ENCODE data around the gene PLCE1. TPM values are rescaled to one million over a fixed set of nuclear protein-coding genes. Genes with fewer than 3 reads are reported as not detected.

The PLCE1 gene
- total RNA-seq, 1 experiment from 2014 or later = 1.8 TPM

DNA sequence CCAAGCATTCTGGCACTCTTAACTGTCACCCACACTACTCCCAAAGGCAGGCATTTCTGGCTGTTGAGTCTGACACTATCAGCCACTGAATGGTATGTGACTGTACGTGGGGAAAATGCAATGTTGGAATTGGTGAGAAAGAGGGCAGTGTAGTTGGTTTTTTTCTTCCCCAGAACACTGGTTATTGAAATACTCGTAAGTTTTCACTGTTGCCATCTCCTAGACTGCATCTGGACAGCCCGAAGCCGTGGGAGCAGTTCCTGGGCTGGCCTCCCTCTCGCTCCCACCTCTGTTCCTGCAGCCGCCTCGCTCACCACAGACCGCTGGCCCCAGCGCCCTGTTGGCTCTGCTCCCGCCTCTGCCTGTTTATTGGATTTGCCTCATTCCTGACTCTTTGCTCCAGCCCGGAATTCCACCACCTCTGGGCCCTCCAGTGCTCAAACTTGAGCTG is 5.7 kb downstream of the PLCE1 start:
- Mint-ChIP-seq H3K36me3 (ENCODE audit: insufficient read depth, unreplicated experiment) (no peaks in the 10 kb centered on the region), H3K27me3 (ENCODE audit: unreplicated experiment) (peaks cover 34% of the 10 kb centered on the region), H3K27ac (ENCODE audit: unreplicated experiment) (no peak overlapping the region), H3K4me3 (ENCODE audit: low read depth, unreplicated experiment) (no peak overlapping the region), H3K9me3 (ENCODE audit: low read depth, unreplicated experiment) (no peaks in the 10 kb centered on the region), H3K4me1 (ENCODE audit: low read depth, unreplicated experiment) (peaks cover 12% of the 10 kb centered on the region)
- no TSS peak for BruUV-seq (replicated peaks)
- TF ChIP-seq, protein P1, sequence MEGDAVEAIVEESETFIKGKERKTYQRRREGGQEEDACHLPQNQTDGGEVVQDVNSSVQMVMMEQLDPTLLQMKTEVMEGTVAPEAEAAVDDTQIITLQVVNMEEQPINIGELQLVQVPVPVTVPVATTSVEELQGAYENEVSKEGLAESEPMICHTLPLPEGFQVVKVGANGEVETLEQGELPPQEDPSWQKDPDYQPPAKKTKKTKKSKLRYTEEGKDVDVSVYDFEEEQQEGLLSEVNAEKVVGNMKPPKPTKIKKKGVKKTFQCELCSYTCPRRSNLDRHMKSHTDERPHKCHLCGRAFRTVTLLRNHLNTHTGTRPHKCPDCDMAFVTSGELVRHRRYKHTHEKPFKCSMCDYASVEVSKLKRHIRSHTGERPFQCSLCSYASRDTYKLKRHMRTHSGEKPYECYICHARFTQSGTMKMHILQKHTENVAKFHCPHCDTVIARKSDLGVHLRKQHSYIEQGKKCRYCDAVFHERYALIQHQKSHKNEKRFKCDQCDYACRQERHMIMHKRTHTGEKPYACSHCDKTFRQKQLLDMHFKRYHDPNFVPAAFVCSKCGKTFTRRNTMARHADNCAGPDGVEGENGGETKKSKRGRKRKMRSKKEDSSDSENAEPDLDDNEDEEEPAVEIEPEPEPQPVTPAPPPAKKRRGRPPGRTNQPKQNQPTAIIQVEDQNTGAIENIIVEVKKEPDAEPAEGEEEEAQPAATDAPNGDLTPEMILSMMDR (IDR thresholded peaks at IDR 0.05; ENCODE audit: unreplicated experiment) = no peak
- CTCF ChIA-PET = no interaction called here
- intact Hi-C loops (cut with micrococcal nuclease; ENCODE audit: unreplicated experiment) = no loop called here
- no peak for DNase-seq

DNA sequence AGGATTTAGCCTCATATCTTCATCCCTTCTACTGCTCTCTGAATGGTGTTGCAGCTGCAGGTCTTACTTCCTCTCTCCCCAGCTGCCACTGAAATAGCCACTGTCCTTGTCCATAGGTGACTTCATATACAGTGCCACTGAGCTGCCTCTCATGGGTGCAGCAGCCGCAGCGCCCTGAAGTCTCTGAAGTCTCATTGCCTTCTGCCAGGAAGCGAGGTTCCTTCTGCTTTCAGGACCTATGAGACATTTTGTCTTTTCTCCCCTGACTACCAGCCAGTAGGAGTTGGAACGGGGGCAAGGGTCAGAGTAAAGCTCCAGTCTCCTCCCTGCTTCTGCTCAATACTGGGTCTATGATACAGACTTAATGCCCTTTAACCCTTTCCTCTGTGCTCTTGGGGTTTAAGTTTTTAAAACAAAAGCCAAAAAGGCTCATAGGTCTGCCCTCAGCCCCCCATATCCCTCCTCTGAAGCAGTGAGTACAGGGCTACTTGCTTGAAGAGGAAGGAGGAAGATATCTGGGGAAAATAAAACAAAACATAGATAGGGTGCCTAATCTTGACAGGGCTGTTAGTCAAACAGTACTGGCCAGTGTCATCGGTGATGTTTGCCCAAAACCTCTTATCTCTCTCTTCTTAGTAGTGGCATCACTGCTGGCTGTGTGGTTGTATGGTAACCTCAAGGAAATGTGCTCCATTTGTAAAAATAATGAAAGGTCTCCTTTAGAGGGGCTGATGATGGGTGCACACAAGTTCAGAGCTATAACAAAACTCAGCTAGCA is 7.1 kb downstream of the PLCE1 start:
- H3K4me3 Mint-ChIP-seq (ENCODE audit: low read depth, unreplicated experiment) = no peak overlapping the region
- no peak for DNase-seq
- no peaks in the 10 kb centered on the region for H3K9me3 Mint-ChIP-seq (ENCODE audit: low read depth, unreplicated experiment)
- CTCF ChIA-PET = interaction anchor here (0.6 kb wide), 1 partner anchor 110 kb away, joined by 3 read pairs; no protein-coding TSS in a partner anchor
- intact Hi-C loops (cut with micrococcal nuclease; ENCODE audit: unreplicated experiment) = no loop called here
- H3K36me3 Mint-ChIP-seq (ENCODE audit: insufficient read depth, unreplicated experiment) = no peaks in the 10 kb centered on the region
- TF ChIP-seq, protein P1 (IDR thresholded peaks at IDR 0.05; ENCODE audit: unreplicated experiment) = no peak
- BruUV-seq (replicated peaks) = no TSS peak
- H3K27me3 Mint-ChIP-seq (ENCODE audit: unreplicated experiment) = peaks cover 21% of the 10 kb centered on the region
- H3K4me1 Mint-ChIP-seq (ENCODE audit: low read depth, unreplicated experiment) = peaks cover 18% of the 10 kb centered on the region
- H3K27ac Mint-ChIP-seq (ENCODE audit: unreplicated experiment) = no peak overlapping the region

DNA sequence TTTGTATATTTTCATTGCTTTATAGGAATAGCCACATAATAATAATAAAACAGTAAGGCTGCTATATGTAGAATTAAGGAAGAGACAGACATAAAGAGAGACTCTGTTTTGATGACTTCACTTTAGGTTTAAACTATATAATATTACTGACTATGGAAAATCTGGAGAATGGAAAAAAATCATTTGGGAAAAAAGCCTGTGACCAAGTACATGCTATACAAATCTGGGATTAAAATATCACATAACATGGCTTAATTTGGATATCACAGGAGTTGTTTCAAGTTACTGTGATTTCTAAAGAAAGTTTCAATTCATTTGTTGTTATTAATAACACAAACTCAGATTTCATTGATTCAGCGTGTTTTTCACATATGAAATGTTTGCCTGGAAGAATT is 7.7 kb downstream of the PLCE1 start:
- Mint-ChIP-seq H3K27ac (ENCODE audit: unreplicated experiment) (no peak overlapping the region), H3K4me3 (ENCODE audit: low read depth, unreplicated experiment) (no peak overlapping the region), H3K36me3 (ENCODE audit: insufficient read depth, unreplicated experiment) (no peaks in the 10 kb centered on the region), H3K9me3 (ENCODE audit: low read depth, unreplicated experiment) (no peaks in the 10 kb centered on the region), H3K4me1 (ENCODE audit: low read depth, unreplicated experiment) (peaks cover 16% of the 10 kb centered on the region), H3K27me3 (ENCODE audit: unreplicated experiment) (peaks cover 15% of the 10 kb centered on the region)
- CTCF ChIA-PET = interaction anchor here (0.6 kb wide), 1 partner anchor 110 kb away, joined by 3 read pairs; no protein-coding TSS in a partner anchor
- TF ChIP-seq, protein P1 (IDR thresholded peaks at IDR 0.05; ENCODE audit: unreplicated experiment) = no peak
- no TSS peak for BruUV-seq (replicated peaks)
- DNase-seq = no peak
- intact Hi-C loops (cut with micrococcal nuclease; ENCODE audit: unreplicated experiment) = no loop called here

DNA sequence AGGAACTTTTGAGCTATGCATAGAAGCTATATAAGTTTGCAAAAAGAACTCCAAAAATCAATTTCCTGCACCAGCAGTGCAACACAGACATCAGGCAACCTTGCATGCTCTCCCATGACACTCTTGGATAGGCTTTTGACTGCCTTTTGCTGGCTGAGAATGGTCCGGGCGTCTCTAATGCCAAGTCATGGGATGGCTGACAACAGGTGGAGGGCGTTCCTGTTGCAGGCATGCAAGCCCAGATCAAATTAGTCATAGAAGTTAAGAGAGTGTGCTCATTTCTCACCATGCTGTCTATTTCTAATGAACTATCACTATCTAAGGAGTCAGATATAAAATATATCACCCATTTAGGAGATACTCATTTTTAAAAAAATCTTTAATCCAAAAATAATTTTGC is 8.4 kb downstream of the PLCE1 start:
- Mint-ChIP-seq H3K27me3 (ENCODE audit: unreplicated experiment) (peaks cover 11% of the 10 kb centered on the region), H3K36me3 (ENCODE audit: insufficient read depth, unreplicated experiment) (no peaks in the 10 kb centered on the region), H3K4me3 (ENCODE audit: low read depth, unreplicated experiment) (no peak overlapping the region), H3K9me3 (ENCODE audit: low read depth, unreplicated experiment) (no peaks in the 10 kb centered on the region), H3K27ac (ENCODE audit: unreplicated experiment) (no peak overlapping the region), H3K4me1 (ENCODE audit: low read depth, unreplicated experiment) (peaks cover 22% of the 10 kb centered on the region)
- DNase-seq = no peak
- no TSS peak for BruUV-seq (replicated peaks)
- TF ChIP-seq, protein P1 (IDR thresholded peaks at IDR 0.05; ENCODE audit: unreplicated experiment) = no peak
- CTCF ChIA-PET = interaction anchor here (0.6 kb wide), 1 partner anchor 10 kb away, joined by 4 read pairs; no protein-coding TSS in a partner anchor
- intact Hi-C loops (cut with micrococcal nuclease; ENCODE audit: unreplicated experiment) = no loop called here

Measured in Calu3 (cell line).